Sigmoid colon (tissue), 7 donors: ENCODE data around the gene KRTAP5-9. TPM values are rescaled to one million over a fixed set of nuclear protein-coding genes. Genes with fewer than 3 reads are reported as not detected.

Source experiments
- DNase-seq: peaks from one replicate; pipeline ENCODE4 v3.0.0-alpha.2; 2019
- H3K27ac ChIP-seq, 4 donors: fragments of 200-600 bp; sonication (generic); one replicate each; pipeline ENCODE4 v1.5.1; 2016 to 2019; ENCODE audit warnings: mild to moderate bottlenecking in 1 of 4
- H3K27me3 ChIP-seq, 3 donors: fragments of 200-600 bp; sonication (generic); one replicate each; pipeline ENCODE4 v1.5.1; 2019; ENCODE audit warnings: mild to moderate bottlenecking in 1 of 3
- H3K36me3 ChIP-seq, 4 donors: fragments of 200-600 bp; sonication (generic); one replicate each; pipeline ENCODE4 v1.5.1; 2016 to 2019
- H3K4me1 ChIP-seq, 4 donors: fragments of 200-600 bp; sonication (generic); one replicate each; pipeline ENCODE4 v1.5.1; 2017 to 2019
- H3K4me3 ChIP-seq, 4 donors: fragments of 200-600 bp; sonication (generic); one replicate each; pipeline ENCODE4 v1.5.1; 2017 to 2019; ENCODE audit warnings: mild to moderate bottlenecking in 2 of 4, moderate library complexity in 1 of 4
- H3K9me3 ChIP-seq, 4 donors: fragments of 200-600 bp in 3 of 4; sonication (generic) in 3 of 4; one replicate each; pipeline versions ENCODE4 v1.5.1 to v1.6.1; 2013 to 2019
- CTCF ChIP-seq, 4 experiments: fragments of 450-650 bp in 3 of 4; fragments of 200-600 bp in 1 of 4; IDR thresholded peaks; one replicate each; pipeline ENCODE4 v1.5.1; 2016 to 2019; ENCODE audit warnings: antibody characterized with exemption in 4 of 4, mild to moderate bottlenecking in 3 of 4, moderate library complexity in 2 of 4
- EP300 ChIP-seq, 4 donors: sonication (generic); formaldehyde crosslinking; IDR thresholded peaks; one replicate each; pipeline ENCODE4 v1.6.1; 2017; ENCODE audit warnings: antibody characterized with exemption in 4 of 4
- POLR2A ChIP-seq, 2 donors: fragments of 450-650 bp; IDR thresholded peaks; one replicate each; pipeline ENCODE4 v1.6.1; 2016; ENCODE audit warnings: antibody characterized with exemption in 2 of 2, mild to moderate bottlenecking in 2 of 2, moderate library complexity in 2 of 2
- POLR2AphosphoS5 ChIP-seq, 4 donors: sonication (generic); formaldehyde crosslinking; IDR thresholded peaks; one replicate each; pipeline ENCODE4 v1.6.1; 2017; ENCODE audit warnings: antibody characterized with exemption in 4 of 4
- WGBS, 2 donors: extraction: QIAGEN DNeasy Blood & Tissue Kit; methylation state at CpG; one replicate each; pipeline ENCODE4 v1.1.7; 2013; 5-methylcytosine and 5-hydroxymethylcytosine counted together
- intact Hi-C: fragments of 100-400 bp; cut with DNase I; formaldehyde crosslinking; loops from one replicate; pipeline ENCODE4 v1.15.1; 2023
- polyA plus RNA-seq, 3 donors: library from polyadenylated mRNA; stranded (reverse); fragments of 200-250 nt; gene quantifications; one replicate each; pipeline ENCODE4 v1.2.3, GENCODE V29; 2013
- total RNA-seq, 4 donors: library from RNA; depleted of rRNA; stranded (reverse); fragments of >200 nt; gene quantifications; one replicate each; pipeline ENCODE4 v1.1.0, GENCODE V29; 2016
- donor health status: healthy with polysubstance abuse.
- donor health status: Bipolar disorder and iron deficiency.
- donor health status: healthy.

Gene KRTAP5-9
- total and polyA plus RNA-seq, 7 donors: 0.52 to 0.66 TPM; not detected in 5

GRCh38 chr11:71505001-71505400, 43.2 kb upstream of the KRTAP5-9 start:
- H3K4me3 ChIP-seq: no peak overlapping the region
- H3K9me3 ChIP-seq: peaks cover 0 to 8% (median 3%) of the 10 kb centered on the region in 4 donors
- no peaks in the 10 kb centered on the region for H3K27me3 ChIP-seq
- intact Hi-C loops: no loop called here
- DNase-seq: no peak
- peaks cover 0 to 33% (median 11%) of the 10 kb centered on the region in 4 donors for H3K36me3 ChIP-seq
- TF ChIP-seq POLR2AphosphoS5 (IDR thresholded peaks at IDR 0.05) (no peak), CTCF (IDR thresholded peaks at IDR 0.05) (no peak), POLR2A (IDR thresholded peaks at IDR 0.05) (no peak), EP300 (IDR thresholded peaks at IDR 0.05) (no peak)
- H3K4me1 ChIP-seq: no peaks in the 10 kb centered on the region
- WGBS, 2 donors: 74 to 79% methylated on average over 2 of the region's 2 CpGs
- no peak overlapping the region for H3K27ac ChIP-seq

- Histone ChIP-seq H3K9me3 (peaks cover 0 to 9% (median 6%) of the 10 kb centered on the region in 4 donors), H3K27ac (no peak overlapping the region), H3K36me3 (peaks cover 0 to 25% (median 8%) of the 10 kb centered on the region in 4 donors), H3K4me3 (no peak overlapping the region), H3K27me3 (no peaks in the 10 kb centered on the region), H3K4me1 (no peaks in the 10 kb centered on the region)
- DNase-seq: no peak
- intact Hi-C loops: no loop called here
- TF ChIP-seq EP300 (IDR thresholded peaks at IDR 0.05) (no peak), CTCF (IDR thresholded peaks at IDR 0.05) (no peak), POLR2AphosphoS5 (IDR thresholded peaks at IDR 0.05) (no peak)
- WGBS, 2 donors: 71 to 88% methylated on average over 9 of the region's 9 CpGs
These were observed 42.4 kb upstream of the KRTAP5-9 start for GRCh38 chr11:71505781-71506180.

- DNase-seq: no peak
- WGBS, 2 donors: 82 to 95% methylated on average over 5 of the region's 5 CpGs
- no peaks in the 10 kb centered on the region for H3K4me1 ChIP-seq
- H3K4me3 ChIP-seq: no peak overlapping the region
- intact Hi-C loops: no loop called here
- TF ChIP-seq POLR2A (IDR thresholded peaks at IDR 0.05) (no peak), CTCF (IDR thresholded peaks at IDR 0.05) (no peak), POLR2AphosphoS5 (IDR thresholded peaks at IDR 0.05) (no peak), EP300 (IDR thresholded peaks at IDR 0.05) (no peak)
- H3K27ac ChIP-seq: no peak overlapping the region
- H3K36me3 ChIP-seq: peaks cover 0 to 12% (median 0%) of the 10 kb centered on the region in 4 donors
- H3K27me3 ChIP-seq: no peaks in the 10 kb centered on the region
- peaks cover 0 to 13% (median 6%) of the 10 kb centered on the region in 4 donors for H3K9me3 ChIP-seq
These were observed 41.1 kb upstream of the KRTAP5-9 start for GRCh38 chr11:71507102-71507501.

- no peak overlapping the region for H3K27ac ChIP-seq
- intact Hi-C loops: no loop called here
- no peak overlapping the region for H3K4me3 ChIP-seq
- H3K36me3 ChIP-seq: no peaks in the 10 kb centered on the region
- DNase-seq: no peak
- H3K4me1 ChIP-seq: no peaks in the 10 kb centered on the region
- H3K9me3 ChIP-seq: no peaks in the 10 kb centered on the region
- WGBS, 2 donors: 96% methylated on average over 55 of the region's 55 CpGs
- no peaks in the 10 kb centered on the region for H3K27me3 ChIP-seq
- no peak for TF ChIP-seq POLR2A (IDR thresholded peaks at IDR 0.05)
- no peak for TF ChIP-seq EP300 (IDR thresholded peaks at IDR 0.05)
- TF ChIP-seq CTCF (IDR thresholded peaks at IDR 0.05): no peak
- TF ChIP-seq POLR2AphosphoS5 (IDR thresholded peaks at IDR 0.05): no peak
These were observed 29.4 kb upstream of the KRTAP5-9 start for GRCh38 chr11:71518506-71519471.
